PFSK-1 (cell line): Measurements from ENCODE around the gene ADAM12.

Experiments
- FOXP2 ChIP-seq: optimal IDR thresholded peaks from 2 replicates; pipeline ENCODE3; 2011; ENCODE audit warnings: borderline replicate concordance, control low read depth, inconsistent platforms; ENCODE audit not compliant: insufficient read depth; ENCODE audit errors: extremely low read length, extremely low read depth
- POLR2AphosphoS5 ChIP-seq: IDR thresholded peaks from 2 replicates; pipeline ENCODE4 v1.6.1; 2012; ENCODE audit warnings: low read depth, mild to moderate bottlenecking, control low read depth, low read length, moderate library complexity
- REST ChIP-seq, 2 experiments: IDR thresholded peaks; 2 replicates each; pipeline versions ENCODE4 v1.6.1 to v1.8.0; 2011 to 2012; ENCODE audit warnings: low read depth in 2 of 2, low read length in 2 of 2, control low read depth in 1 of 2, inconsistent platforms in 1 of 2, mild to moderate bottlenecking in 1 of 2, moderate library complexity in 1 of 2; ENCODE audit not compliant: insufficient read depth in 1 of 2
- TAF1 ChIP-seq: IDR thresholded peaks from 2 replicates; pipeline ENCODE4 v1.6.1; 2012; ENCODE audit warnings: low read length, control low read depth, borderline replicate concordance; ENCODE audit not compliant: insufficient read depth

- no peak for TF ChIP-seq TAF1
- TF ChIP-seq REST (IDR thresholded peaks at IDR 0.05; ENCODE audit: insufficient read depth in 1 of 2, low read depth in 2 of 2, low read length in 2 of 2) = no peak
- no peak for TF ChIP-seq POLR2AphosphoS5
- no peak for TF ChIP-seq FOXP2
Observed at GRCh38 chr10:126140746-126141273, 247.5 kb downstream of the ADAM12 start.
